HL-60 (cell line): Measurements from ENCODE around the gene PRG3.
A peak's percentile ranks its signal among the peaks of the same experiment; 100 is the strongest.

Experiments
- CTCF ChIP-seq: IDR thresholded peaks from one replicate; pipeline ENCODE4 v1.5.1; 2011; ENCODE audit warnings: low read length, control low read depth, inconsistent platforms; ENCODE audit not compliant: insufficient read depth
- POLR2AphosphoS5 ChIP-seq: IDR thresholded peaks from 2 replicates; pipeline ENCODE4 v1.6.1; 2012; ENCODE audit warnings: low read depth
- REST ChIP-seq: IDR thresholded peaks from 2 replicates; pipeline ENCODE4 v1.6.1; 2012; ENCODE audit warnings: low read depth; ENCODE audit not compliant: insufficient replicate concordance
- SPI1 ChIP-seq: IDR thresholded peaks from 2 replicates; pipeline ENCODE4 v1.6.1; 2012; ENCODE audit warnings: low read depth, mild to moderate bottlenecking, borderline replicate concordance

DNA sequence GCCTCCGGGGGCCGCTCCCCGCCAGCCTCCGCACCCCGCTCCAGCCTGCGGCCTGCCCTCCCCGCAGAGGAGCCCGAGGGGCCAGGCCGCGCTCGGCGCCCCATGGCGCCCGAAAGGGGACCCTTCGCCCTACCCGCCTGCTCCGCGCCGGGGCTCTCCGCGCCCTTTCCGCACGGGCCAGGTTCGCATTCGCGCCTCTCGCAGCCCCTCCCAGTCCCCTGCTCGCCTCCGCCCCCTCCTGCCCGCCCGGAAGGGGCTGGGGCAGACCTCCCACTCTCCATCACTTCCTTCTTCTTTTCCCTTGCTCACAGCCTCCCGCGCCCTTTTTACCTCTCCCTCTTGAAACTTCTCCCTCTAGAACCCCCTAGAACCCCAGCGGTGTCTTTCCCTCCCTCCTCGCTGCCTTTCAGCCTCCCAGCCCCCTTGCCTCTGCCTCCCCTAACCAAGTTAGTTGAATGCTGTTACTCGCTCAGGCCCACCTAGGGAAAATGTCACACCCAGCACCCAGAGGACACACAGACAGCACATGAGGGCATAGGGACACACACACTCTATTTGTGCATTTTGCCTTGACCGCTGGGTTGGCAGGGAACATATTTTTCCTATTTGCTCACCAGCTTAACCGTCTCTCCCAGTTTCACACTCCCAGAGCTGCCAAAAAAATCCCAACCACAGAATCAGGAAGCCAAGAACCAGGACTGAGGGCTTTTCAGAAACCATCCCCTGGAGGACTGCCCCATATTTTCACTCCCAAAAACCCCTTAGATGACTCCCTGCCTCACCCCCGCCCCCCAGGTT is 46.2 kb upstream of the PRG3 start, which contains the start of gene SLC43A3:
- TF ChIP-seq CTCF (no peak), REST (peak; percentile 7), POLR2AphosphoS5 (peak; percentile 79), SPI1 (peak; percentile 84; the same call in 1 of the 2 replicates)
